Adrenal gland (tissue), 12 donors: ENCODE results near the gene HMX2. TPM values are rescaled to one million over a fixed set of nuclear protein-coding genes. Genes with fewer than 3 reads are reported as not detected.

Experiments
- DNase-seq, 7 donors: peaks; one replicate each; pipeline ENCODE4 v3.0.0-alpha.2; 2019 to 2020
- H3K27ac ChIP-seq, 5 donors: fragments of 200-600 bp; sonication (generic) in 4 of 5; 1 replicate in 3 of 5; 2 replicates in 2 of 5; pipeline versions ENCODE4 v1.5.1 to v1.8.0; 2016 to 2020; ENCODE audit warnings: mild to moderate bottlenecking in 1 of 5
- H3K27me3 ChIP-seq: fragments of 200-600 bp; 2 replicates; pipeline ENCODE4 v1.8.0; 2021
- H3K36me3 ChIP-seq, 2 donors: fragments of 200-600 bp; replicated peaks in 1 of 2; 1 replicate in 1 of 2; 2 replicates in 1 of 2; pipeline versions ENCODE4 v1.5.1 to v1.8.0; 2018 to 2022
- H3K4me1 ChIP-seq, 2 donors: fragments of 200-600 bp; replicated peaks in 1 of 2; 1 replicate in 1 of 2; 2 replicates in 1 of 2; pipeline versions ENCODE4 v1.5.1 to v1.8.0; 2018 to 2021
- H3K4me3 ChIP-seq, 4 donors: fragments of 200-600 bp; sonication (generic) in 3 of 4; one replicate each; pipeline ENCODE4 v1.5.1; 2016 to 2018
- H3K9me3 ChIP-seq, 3 donors: fragments of 200-600 bp; sonication (generic) in 1 of 3; replicated peaks in 1 of 3; 1 replicate in 2 of 3; 2 replicates in 1 of 3; pipeline versions ENCODE4 v1.5.1 to v1.8.0; 2016 to 2021
- CTCF ChIP-seq, 6 experiments: fragments of 450-650 bp in 4 of 6; fragments of 200-600 bp in 2 of 6; sonication (generic) in 1 of 6; IDR thresholded peaks; 1 replicate in 5 of 6; 2 replicates in 1 of 6; pipeline versions ENCODE4 v1.5.1 to v1.8.0; 2016 to 2021; ENCODE audit warnings: antibody characterized with exemption in 6 of 6, mild to moderate bottlenecking in 2 of 6, moderate library complexity in 1 of 6
- POLR2A ChIP-seq, 2 donors: fragments of 450-650 bp; IDR thresholded peaks; one replicate each; pipeline ENCODE4 v1.6.1; 2017; ENCODE audit warnings: antibody characterized with exemption in 2 of 2, mild to moderate bottlenecking in 2 of 2, moderate library complexity in 1 of 2
- WGBS, 4 donors: extraction: QIAGEN DNeasy Blood & Tissue Kit in 2 of 4; methylation state at CpG; one replicate each; pipeline versions ENCODE4 v1.1.5 to v1.1.7; 2013 to 2017; 5-methylcytosine and 5-hydroxymethylcytosine counted together
- intact Hi-C, 2 donors: fragments of 100-400 bp; cut with DNase I; formaldehyde crosslinking; loops; one replicate each; pipeline versions ENCODE4 v1.14.1 to v1.15.0; 2022 to 2023
- polyA plus RNA-seq, 3 donors: library from polyadenylated mRNA; stranded (reverse); fragments of 200-250 nt in 2 of 3; fragments of 350-450 nt in 1 of 3; fragmentation: Illumina TruSeq in 1 of 3; extraction: RNeasy Lipid Tissue Mini Kit (QIAGEN cat#74804) in 1 of 3; gene quantifications; one replicate each; pipeline ENCODE4 v1.2.3, GENCODE V29; 2013 to 2014
- total RNA-seq, 9 donors: library from RNA; depleted of rRNA in 4 of 9; stranded (reverse); fragments of >200 nt in 4 of 9; fragments of 120-200 nt in 1 of 9; fragmentation: NEBNext Ultra II Directional in 1 of 9; extraction: Animal tissue kit (Norgen Biotek cat#: 25700) in 1 of 9; gene quantifications; one replicate each; pipeline versions ENCODE4 v1.1.0 to v1.2.4, GENCODE V29; 2013 to 2023
- donor health status: healthy with polysubstance abuse.
- donor health status: Bipolar disorder and iron deficiency.
- donor health status: DM: yes; HTN: yes; CAD: no.
- donor health status: DM: no; HTN: no; CAD: no.
- donor health status: DM: no; HTN: no; CAD: no.
- donor health status: DM: yes; HTN: yes; CAD: no.

Gene HMX2
- total and polyA plus RNA-seq, 12 donors, result not detected

GRCh38 chr10:123135415-123136141 is 12.4 kb upstream of the HMX2 start, which contains the start of gene HMX3:
Gene HMX3 (plus strand): TSS chr10:123135970. CDS start chr10:123136051, 81 bp downstream.
- peak within 1 kb of the TSS in 1 of 4 donors; percentile 51 for H3K4me3 ChIP-seq
- TF ChIP-seq CTCF (IDR thresholded peaks at IDR 0.05), result no peak
- TF ChIP-seq POLR2A (IDR thresholded peaks at IDR 0.05), result no peak
- H3K27me3 ChIP-seq, result peaks cover 97% of the 10 kb centered on the region
- intact Hi-C loops, result loop anchor here in 1 of 2 donors (10.0 kb wide), 1 partner anchor 239 kb away; no protein-coding TSS in a partner anchor
- H3K27ac ChIP-seq, result no peak within 1 kb of the TSS
- H3K36me3 ChIP-seq, result no peaks in the 10 kb centered on the region
- no peak for DNase-seq
- H3K9me3 ChIP-seq, result no peaks in the 10 kb centered on the region
- 2 to 5% (median 2%) methylated on average over 19 to 76 of the region's 76 CpGs for WGBS, 4 donors
- H3K4me1 ChIP-seq, result peaks cover 20 to 46% of the 10 kb centered on the region in 2 donors

GRCh38 chr10:123136221-123136805 is 11.6 kb upstream of the HMX2 start:
- Histone ChIP-seq H3K9me3 (no peaks in the 10 kb centered on the region), H3K4me3 (peak overlapping the region in 1 of 4 donors; percentile 51), H3K27ac (no peak overlapping the region), H3K36me3 (no peaks in the 10 kb centered on the region), H3K27me3 (peaks cover 97% of the 10 kb centered on the region), H3K4me1 (peaks cover 20 to 46% of the 10 kb centered on the region in 2 donors)
- 2 to 5% (median 2%) methylated on average over 14 to 59 of the region's 59 CpGs for WGBS, 4 donors
- no peak for DNase-seq
- intact Hi-C loops, result loop anchor here in 1 of 2 donors (10.0 kb wide), 1 partner anchor 238 kb away; no protein-coding TSS in a partner anchor
- no peak for TF ChIP-seq CTCF (IDR thresholded peaks at IDR 0.05)
- TF ChIP-seq POLR2A (IDR thresholded peaks at IDR 0.05), result no peak

GRCh38 chr10:123136806-123137642 is 10.9 kb upstream of the HMX2 start:
- intact Hi-C loops, result loop anchor here in 1 of 2 donors (10.0 kb wide), 1 partner anchor 238 kb away; no protein-coding TSS in a partner anchor
- Histone ChIP-seq H3K36me3 (no peaks in the 10 kb centered on the region), H3K27ac (no peak overlapping the region), H3K27me3 (peaks cover 99% of the 10 kb centered on the region), H3K4me3 (peak overlapping the region in 1 of 4 donors; percentile 51), H3K4me1 (peaks cover 20 to 46% of the 10 kb centered on the region in 2 donors), H3K9me3 (no peaks in the 10 kb centered on the region)
- 2 to 4% (median 2%) methylated on average over 20 to 83 of the region's 83 CpGs for WGBS, 4 donors
- TF ChIP-seq CTCF (IDR thresholded peaks at IDR 0.05) (no peak), POLR2A (IDR thresholded peaks at IDR 0.05) (no peak)
- DNase-seq, result no peak

GRCh38 chr10:123139165-123139520 is 8.8 kb upstream of the HMX2 start:
- 14 to 24% (median 16%) methylated on average over 7 of the region's 7 CpGs for WGBS, 4 donors
- no peak overlapping the region for H3K27ac ChIP-seq
- peaks cover 16 to 39% of the 10 kb centered on the region in 2 donors for H3K4me1 ChIP-seq
- no peaks in the 10 kb centered on the region for H3K9me3 ChIP-seq
- TF ChIP-seq POLR2A (IDR thresholded peaks at IDR 0.05) (no peak), CTCF (IDR thresholded peaks at IDR 0.05) (no peak)
- peaks cover 98% of the 10 kb centered on the region for H3K27me3 ChIP-seq
- no peak overlapping the region for H3K4me3 ChIP-seq
- no peak for DNase-seq
- H3K36me3 ChIP-seq, result no peaks in the 10 kb centered on the region
- intact Hi-C loops, result loop anchor here in 1 of 2 donors (10.0 kb wide), 1 partner anchor 236 kb away; no protein-coding TSS in a partner anchor
